Stomach (tissue), 4 donors: ENCODE data around the gene PTPN14.

Source experiments
- EP300 ChIP-seq: sonication (generic); formaldehyde crosslinking; IDR thresholded peaks from one replicate; pipeline ENCODE4 v1.6.1; 2017; ENCODE audit warnings: antibody characterized with exemption
- POLR2A ChIP-seq, 4 donors: fragments of 450-650 bp; IDR thresholded peaks; one replicate each; pipeline ENCODE4 v1.6.1; 2016; ENCODE audit warnings: antibody characterized with exemption in 4 of 4, control low read depth in 2 of 4, mild to moderate bottlenecking in 1 of 4, moderate library complexity in 1 of 4
- POLR2AphosphoS5 ChIP-seq, 3 donors: sonication (generic); formaldehyde crosslinking; IDR thresholded peaks; one replicate each; pipeline ENCODE4 v1.6.1; 2016; ENCODE audit warnings: antibody characterized with exemption in 3 of 3
- TF ChIP-seq, protein P1 (sequence below), 7 experiments: fragments of 450-650 bp in 4 of 7; fragments of 200-600 bp in 3 of 7; sonication (generic) in 3 of 7; IDR thresholded peaks; one replicate each; pipeline ENCODE4 v1.5.1; 2016 to 2019; ENCODE audit warnings: antibody characterized with exemption in 7 of 7, control low read depth in 2 of 7, mild to moderate bottlenecking in 1 of 7

DNA sequence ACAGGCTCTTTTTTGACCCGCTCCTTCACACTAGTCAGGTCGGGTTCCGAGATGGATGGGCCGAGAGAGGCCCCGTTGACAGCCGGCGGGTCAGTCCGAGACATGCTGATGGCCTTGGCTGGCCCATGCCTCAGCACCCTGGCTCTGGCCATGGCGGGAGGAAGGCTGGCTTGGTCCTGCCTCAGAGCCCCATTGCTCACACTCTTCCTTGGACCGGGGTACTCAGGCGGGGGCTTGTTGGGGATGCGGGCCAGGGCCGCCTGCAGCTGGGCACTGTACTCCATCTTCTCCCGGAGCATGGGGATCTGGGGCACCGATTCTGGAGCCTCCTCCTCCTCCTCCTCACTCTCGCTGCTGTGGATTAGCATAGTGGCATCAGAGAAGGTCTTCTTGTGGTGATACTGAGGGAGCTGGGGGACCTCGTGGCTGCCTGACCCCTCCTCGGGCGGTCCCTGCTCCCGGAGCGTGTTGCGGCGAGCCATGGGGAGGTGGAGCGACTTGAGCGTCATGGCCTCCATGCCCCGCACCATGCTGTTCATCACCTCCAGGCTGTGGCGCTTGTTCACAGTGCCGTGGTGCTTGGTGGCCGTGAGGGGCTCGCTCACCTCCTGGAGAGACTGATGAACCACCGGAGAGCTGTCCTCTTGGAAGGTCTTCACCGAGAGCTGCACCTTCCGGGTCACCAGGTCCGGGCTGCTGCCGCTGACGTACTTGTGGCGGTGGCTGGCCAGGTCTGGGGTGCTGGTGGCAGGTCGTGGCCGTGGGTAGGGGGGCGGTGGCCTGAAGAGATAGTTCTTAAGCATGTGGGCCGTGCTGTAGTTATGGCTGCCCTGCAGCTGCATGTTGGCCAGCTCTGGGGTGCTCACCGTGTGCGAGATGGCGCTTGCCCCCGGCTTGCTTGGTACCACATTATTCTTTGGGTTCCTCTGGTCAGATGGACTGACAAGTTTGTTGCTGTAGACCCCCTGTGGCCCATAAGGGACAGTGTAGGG, 167.7 kb downstream of the PTPN14 start:
- TF ChIP-seq, protein P1, sequence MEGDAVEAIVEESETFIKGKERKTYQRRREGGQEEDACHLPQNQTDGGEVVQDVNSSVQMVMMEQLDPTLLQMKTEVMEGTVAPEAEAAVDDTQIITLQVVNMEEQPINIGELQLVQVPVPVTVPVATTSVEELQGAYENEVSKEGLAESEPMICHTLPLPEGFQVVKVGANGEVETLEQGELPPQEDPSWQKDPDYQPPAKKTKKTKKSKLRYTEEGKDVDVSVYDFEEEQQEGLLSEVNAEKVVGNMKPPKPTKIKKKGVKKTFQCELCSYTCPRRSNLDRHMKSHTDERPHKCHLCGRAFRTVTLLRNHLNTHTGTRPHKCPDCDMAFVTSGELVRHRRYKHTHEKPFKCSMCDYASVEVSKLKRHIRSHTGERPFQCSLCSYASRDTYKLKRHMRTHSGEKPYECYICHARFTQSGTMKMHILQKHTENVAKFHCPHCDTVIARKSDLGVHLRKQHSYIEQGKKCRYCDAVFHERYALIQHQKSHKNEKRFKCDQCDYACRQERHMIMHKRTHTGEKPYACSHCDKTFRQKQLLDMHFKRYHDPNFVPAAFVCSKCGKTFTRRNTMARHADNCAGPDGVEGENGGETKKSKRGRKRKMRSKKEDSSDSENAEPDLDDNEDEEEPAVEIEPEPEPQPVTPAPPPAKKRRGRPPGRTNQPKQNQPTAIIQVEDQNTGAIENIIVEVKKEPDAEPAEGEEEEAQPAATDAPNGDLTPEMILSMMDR (IDR thresholded peaks at IDR 0.05): no peak
- TF ChIP-seq POLR2A (IDR thresholded peaks at IDR 0.05) (no peak), POLR2AphosphoS5 (IDR thresholded peaks at IDR 0.05) (no peak), EP300 (no peak)
